H1 (cell line): ENCODE measurements around the gene CTXN3. TPM values are rescaled to one million over a fixed set of nuclear protein-coding genes. Genes with fewer than 3 reads are reported as not detected.

Source experiments
- CTCF ChIA-PET: fragments of 300-600 bp; sonication (Branson Sonifier 250); formaldehyde crosslinking; loops from one replicate; lab custom pipeline; 2021; ENCODE audit not compliant: partially characterized antibody; lab: Charles Lee
- POLR2A ChIA-PET: fragments of 300-600 bp; sonication (Branson Sonifier 250); formaldehyde crosslinking; loops from one replicate; lab custom pipeline; 2021; ENCODE audit warnings: inconsistent platforms; ENCODE audit not compliant: partially characterized antibody; lab: Charles Lee
- DNase-seq, 2 experiments: peaks; one replicate each; pipeline versions ENCODE4 v3.0.0 to v3.0.0-alpha.2; 2010 to 2022; ENCODE audit warnings: low spot score in 2 of 2, low read depth in 1 of 2, mixed read lengths in 1 of 2
- FAIRE-seq: peaks from 2 replicates; lab custom pipeline; 2011; peaks lifted over from hg19 to GRCh38; lab: Jason Lieb, UNC
- H2AFZ ChIP-seq: 2 replicates; pipeline ENCODE4 v1.8.1; 2012; ENCODE audit warnings: low read length, inconsistent platforms
- H2AK5ac ChIP-seq: 2 replicates; pipeline ENCODE4 v1.6.1; 2013; ENCODE audit warnings: low read depth, low read length
- H2BK120ac ChIP-seq: replicated peaks from 2 replicates; pipeline ENCODE3; 2013; ENCODE audit warnings: low read depth, low read length, inconsistent platforms
- H2BK12ac ChIP-seq: 2 replicates; pipeline ENCODE4 v1.6.1; 2013; ENCODE audit warnings: low read depth, low read length
- H2BK15ac ChIP-seq: 2 replicates; pipeline ENCODE4 v1.6.1; 2013; ENCODE audit warnings: low read length
- H2BK20ac ChIP-seq: 2 replicates; pipeline ENCODE4 v1.6.1; 2013; ENCODE audit warnings: low read length
- H2BK5ac ChIP-seq: 2 replicates; pipeline ENCODE4 v1.6.1; 2013; ENCODE audit warnings: low read depth, low read length
- H3K14ac ChIP-seq: 2 replicates; pipeline ENCODE4 v1.6.1; 2013; ENCODE audit warnings: inconsistent platforms; ENCODE audit not compliant: insufficient read length
- H3K18ac ChIP-seq: 2 replicates; pipeline ENCODE4 v1.6.1; 2013; ENCODE audit warnings: low read length; ENCODE audit errors: extremely low read depth
- H3K23ac ChIP-seq: 2 replicates; pipeline ENCODE4 v1.6.1; 2013; ENCODE audit warnings: inconsistent platforms; ENCODE audit not compliant: insufficient read length
- H3K23me2 ChIP-seq: 2 replicates; pipeline ENCODE4 v1.6.1; 2013; ENCODE audit warnings: low read depth, low read length
- H3K27ac ChIP-seq: 2 replicates; pipeline ENCODE4 v1.6.1; 2011; ENCODE audit warnings: low read depth, low read length, inconsistent platforms
- H3K27me3 ChIP-seq, 4 experiments: replicated peaks in 1 of 4; 1 replicate in 1 of 4; 2 replicates in 3 of 4; pipeline versions ENCODE4 v1.6.1 to v1.8.1; 2011 to 2013; ENCODE audit warnings: low read length in 3 of 4, mild to moderate bottlenecking in 3 of 4, inconsistent platforms in 2 of 4, mixed read lengths in 2 of 4, moderate library complexity in 1 of 4; ENCODE audit not compliant: control insufficient read depth in 3 of 4, insufficient read depth in 3 of 4; ENCODE audit errors: extremely low read depth in 1 of 4
- H3K36me3 ChIP-seq, 4 experiments: 2 replicates each; pipeline versions ENCODE4 v1.6.1 to v1.8.1; 2011 to 2013; ENCODE audit warnings: mild to moderate bottlenecking in 4 of 4, low read length in 3 of 4, moderate library complexity in 2 of 4, control low read depth in 1 of 4, inconsistent platforms in 1 of 4; ENCODE audit not compliant: insufficient read depth in 4 of 4, control insufficient read depth in 2 of 4
- H3K4ac ChIP-seq: replicated peaks from 2 replicates; pipeline ENCODE3; 2013; ENCODE audit warnings: low read length, low read depth, mixed read lengths, inconsistent platforms; ENCODE audit not compliant: insufficient read length
- H3K4me1 ChIP-seq, 4 experiments: replicated peaks in 1 of 4; 1 replicate in 1 of 4; 2 replicates in 3 of 4; pipeline versions ENCODE4 v1.6.1 to v1.8.1; 2011 to 2013; ENCODE audit warnings: low read length in 3 of 4, inconsistent platforms in 2 of 4, mixed read lengths in 1 of 4; ENCODE audit not compliant: insufficient read depth in 4 of 4, control insufficient read depth in 3 of 4
- H3K4me2 ChIP-seq, 2 experiments: 2 replicates each; pipeline versions ENCODE4 v1.6.1 to v1.8.1; 2011 to 2013; ENCODE audit warnings: low read depth in 2 of 2, low read length in 2 of 2, control low read depth in 1 of 2, inconsistent platforms in 1 of 2, mild to moderate bottlenecking in 1 of 2; ENCODE audit not compliant: insufficient read depth in 1 of 2
- H3K4me3 ChIP-seq, 4 experiments: fragments of 200-600, 300-600 bp in 1 of 4; sonication (generic), shearing (Covaris generic), sonication (Bioruptor Twin) in 1 of 4; 2 replicates each; pipeline versions ENCODE4 v1.5.1 to v1.8.1; 2011 to 2016; ENCODE audit warnings: low read length in 4 of 4, low read depth in 3 of 4, control low read depth in 2 of 4, inconsistent platforms in 2 of 4, mild to moderate bottlenecking in 2 of 4, mixed read lengths in 1 of 4, moderate library complexity in 1 of 4; ENCODE audit not compliant: insufficient read depth in 2 of 4; ENCODE audit errors: extremely low read depth in 1 of 4
- H3K56ac ChIP-seq: replicated peaks from 2 replicates; pipeline ENCODE3; 2013; ENCODE audit warnings: low read depth, mild to moderate bottlenecking, mixed read lengths, low read length, inconsistent platforms; ENCODE audit not compliant: insufficient read length
- H3K79me1 ChIP-seq: 2 replicates; pipeline ENCODE4 v1.6.1; 2013; ENCODE audit warnings: low read depth, low read length, control low read depth
- H3K79me2 ChIP-seq, 2 experiments: 2 replicates each; pipeline versions ENCODE4 v1.6.1 to v1.8.1; 2012 to 2013; ENCODE audit warnings: low read length in 2 of 2, mild to moderate bottlenecking in 2 of 2, inconsistent platforms in 1 of 2; ENCODE audit not compliant: insufficient read depth in 2 of 2, control insufficient read depth in 1 of 2
- H3K9ac ChIP-seq, 4 experiments: replicated peaks in 1 of 4; 1 replicate in 1 of 4; 2 replicates in 3 of 4; pipeline versions ENCODE4 v1.6.1 to v1.8.1; 2011 to 2013; ENCODE audit warnings: low read depth in 3 of 4, low read length in 3 of 4, control low read depth in 2 of 4, mild to moderate bottlenecking in 2 of 4, moderate library complexity in 2 of 4, inconsistent platforms in 1 of 4; ENCODE audit errors: extremely low read depth in 1 of 4
- H3K9me3 ChIP-seq, 2 experiments: 2 replicates each; pipeline versions ENCODE4 v1.6.1 to v1.8.1; 2012 to 2013; ENCODE audit warnings: mild to moderate bottlenecking in 2 of 2, moderate library complexity in 2 of 2, control low read depth in 1 of 2, inconsistent platforms in 1 of 2, low read depth in 1 of 2, low read length in 1 of 2, mixed read lengths in 1 of 2; ENCODE audit not compliant: insufficient read depth in 2 of 2
- H4K20me1 ChIP-seq, 2 experiments: replicated peaks in 1 of 2; 2 replicates each; pipeline versions ENCODE3 to v1.8.1; 2011 to 2013; ENCODE audit warnings: inconsistent platforms in 2 of 2, low read length in 2 of 2, mild to moderate bottlenecking in 1 of 2; ENCODE audit not compliant: insufficient read depth in 2 of 2, control insufficient read depth in 1 of 2
- H4K5ac ChIP-seq: 2 replicates; pipeline ENCODE4 v1.6.1; 2013; ENCODE audit warnings: low read length, low read depth, mixed read lengths, inconsistent platforms; ENCODE audit not compliant: insufficient read length
- H4K8ac ChIP-seq: 2 replicates; pipeline ENCODE4 v1.8.0; 2013; ENCODE audit warnings: mild to moderate bottlenecking, moderate library complexity, low read length, inconsistent platforms; ENCODE audit not compliant: insufficient read depth; ENCODE audit errors: extremely low read depth
- H4K91ac ChIP-seq: replicated peaks from 2 replicates; pipeline ENCODE3; 2013; ENCODE audit warnings: low read length, mixed read lengths, inconsistent platforms; ENCODE audit not compliant: insufficient read length
- FOSL1 ChIP-seq: IDR thresholded peaks from 2 replicates; pipeline ENCODE4 v1.6.1; 2011; ENCODE audit warnings: mild to moderate bottlenecking, low read depth, low read length, moderate library complexity; ENCODE audit not compliant: insufficient read depth
- WGBS, 2 experiments: shearing (Covaris generic) in 1 of 2; methylation state at CpG; one replicate each; pipeline versions ENCODE4 v1.1.6 to v1.1.7; 2013 to 2015; ENCODE audit warnings: low lambda C conversion rate in 2 of 2, mixed read lengths in 2 of 2, inconsistent platforms in 1 of 2, low coverage in 1 of 2, missing lambda C conversion rate in 1 of 2; ENCODE audit not compliant: insufficient replicate concordance in 2 of 2, insufficient coverage in 1 of 2, insufficient read length in 1 of 2; ENCODE audit errors: extremely low coverage in 1 of 2, missing lambda C conversion rate in 1 of 2; 5-methylcytosine and 5-hydroxymethylcytosine counted together
- polyA plus RNA-seq, 7 experiments: library from polyadenylated mRNA; depleted of rRNA in 3 of 7; stranded (reverse) in 5 of 7; unstranded in 2 of 7; fragments of >200 nt in 5 of 7; fragments of 200-250 nt in 2 of 7; gene quantifications; 1 replicate in 5 of 7; 2 replicates in 1 of 7; 4 replicates in 1 of 7; pipeline versions ENCODE4 v1.2.1 to v1.2.3, GENCODE V29; 2011 to 2013; ENCODE audit warnings: missing spikeins in 2 of 7, mixed read lengths in 2 of 7
- total RNA-seq: library from RNA; stranded (reverse); fragmentation: NEBNext Ultra II Directional; extraction: Animal tissue kit (Norgen Biotek cat#: 25700); gene quantifications from 2 replicates; pipeline ENCODE4 v1.2.1, GENCODE V29; 2021

The CTXN3 gene
- total and polyA plus RNA-seq, 2 of the 8 experiments (the other 6 are each of a cell fraction or from before 2014, with no cell fraction given) = 0.05 TPM; not detected in 1

DNA sequence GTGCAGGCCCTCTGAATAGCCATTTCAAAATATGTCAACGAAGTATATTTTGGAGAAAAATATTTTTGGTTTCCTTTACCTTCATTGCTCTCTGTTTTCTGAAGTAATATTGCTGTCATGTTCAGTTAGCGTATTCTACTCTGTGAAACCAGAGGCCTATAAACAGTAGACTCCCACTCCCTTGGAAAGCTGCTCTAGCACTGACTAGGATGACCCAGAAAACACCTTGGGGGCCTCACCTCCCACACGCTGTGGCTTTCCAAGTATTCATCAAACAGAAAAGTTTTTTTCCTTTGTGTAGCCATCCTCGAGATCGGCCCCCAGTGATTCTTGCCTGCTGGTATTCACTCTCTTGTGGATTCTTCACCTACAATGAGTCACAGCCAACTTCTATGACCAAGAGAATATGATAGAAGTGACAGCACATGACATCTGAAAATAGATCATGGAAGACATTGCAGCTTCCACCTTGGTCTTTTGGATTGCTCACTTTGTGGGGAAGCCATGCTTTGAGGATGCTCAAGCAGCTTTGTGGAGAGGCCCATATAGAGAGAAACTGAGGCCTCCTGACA is 28.9 kb upstream of the CTXN3 start:
- H3K14ac ChIP-seq = no peak overlapping the region
- TF ChIP-seq FOSL1 = no peak
- H2BK120ac ChIP-seq = no peak overlapping the region
- H4K5ac ChIP-seq = no peak overlapping the region
- no peak overlapping the region for H2AFZ ChIP-seq
- H3K4me1 ChIP-seq = no peaks in the 10 kb centered on the region
- H3K27ac ChIP-seq = no peak overlapping the region
- H4K20me1 ChIP-seq = no peaks in the 10 kb centered on the region
- no peak overlapping the region for H3K56ac ChIP-seq
- FAIRE-seq = no peak
- H3K9me3 ChIP-seq = no peaks in the 10 kb centered on the region; a peak in 1 of 4 replicates
- no peak overlapping the region for H3K4me2 ChIP-seq
- WGBS, 2 experiments = 93% methylated on average over 5 of the region's 5 CpGs; no CpG with 5 or more reads in 1 of the 2 experiments
- no peak overlapping the region for H3K23ac ChIP-seq
- H4K91ac ChIP-seq = no peak overlapping the region
- H3K23me2 ChIP-seq = no peaks in the 10 kb centered on the region
- no peaks in the 10 kb centered on the region for H3K79me1 ChIP-seq
- H3K27me3 ChIP-seq = peaks cover 0 to 1% (median 0%) of the 10 kb centered on the region in 4 experiments; a peak in 2 of 7 replicates
- H4K8ac ChIP-seq = no peak overlapping the region
- DNase-seq = peak in 1 of 2 experiments; percentile 28
- H2BK15ac ChIP-seq = no peak overlapping the region
- no peak overlapping the region for H2BK5ac ChIP-seq
- ChIA-PET POLR2A (no interaction called here), CTCF (interaction anchor here (0.7 kb wide), 1 partner anchor 570 kb away, joined by 3 read pairs; no protein-coding TSS in a partner anchor)
- no peaks in the 10 kb centered on the region for H3K79me2 ChIP-seq
- no peak overlapping the region for H3K4ac ChIP-seq
- H3K9ac ChIP-seq = no peak overlapping the region
- H3K4me3 ChIP-seq = no peak overlapping the region
- H3K36me3 ChIP-seq = no peaks in the 10 kb centered on the region
- H2BK20ac ChIP-seq = no peak overlapping the region
- no peak overlapping the region for H3K18ac ChIP-seq
- no peak overlapping the region for H2AK5ac ChIP-seq
- H2BK12ac ChIP-seq = no peak overlapping the region
